OCI-LY3 (cell line): Measurements from ENCODE around the gene MN1.

ENCODE experiments used
- H2AFZ ChIP-seq: fragments of 200-600, 300-600 bp; shearing (Covaris generic); 2 replicates; pipeline ENCODE4 v1.6.0; 2014; ENCODE audit warnings: antibody characterized with exemption, low read depth, low read length
- H3K27ac ChIP-seq: fragments of 200-600, 300-600 bp; sonication (generic); 2 replicates; pipeline ENCODE4 v1.5.1; 2014; ENCODE audit warnings: mild to moderate bottlenecking, low read length, moderate library complexity, mixed read lengths
- H3K27me3 ChIP-seq: fragments of 200-600, 300-600 bp; sonication (generic); 2 replicates; pipeline ENCODE4 v1.6.1; 2014; ENCODE audit warnings: low read depth, low read length, mixed read lengths
- H3K36me3 ChIP-seq: fragments of 200-600, 300-600 bp; sonication (generic); replicated peaks from 2 replicates; pipeline ENCODE3; 2014; ENCODE audit warnings: low read depth, low read length, mixed read lengths
- H3K4me1 ChIP-seq: fragments of 300-600, 200-600 bp; sonication (generic); 2 replicates; pipeline ENCODE4 v1.6.1; 2014; ENCODE audit warnings: low read length, mixed read lengths
- H3K4me2 ChIP-seq: fragments of 200-600, 300-600 bp; sonication (generic); 2 replicates; pipeline ENCODE4 v1.6.1; 2014; ENCODE audit warnings: low read length, mixed read lengths
- H3K4me3 ChIP-seq: fragments of 300-600, 200-600 bp; sonication (generic); 2 replicates; pipeline ENCODE4 v1.5.1; 2014; ENCODE audit warnings: antibody characterized with exemption, mild to moderate bottlenecking, low read length, moderate library complexity
- H3K79me2 ChIP-seq: fragments of 300-600, 200-600 bp; shearing (Covaris generic); 2 replicates; pipeline ENCODE4 v1.6.1; 2014; ENCODE audit warnings: mild to moderate bottlenecking, low read length, mixed read lengths
- H3K9ac ChIP-seq: fragments of 300-600, 200-600 bp; shearing (Covaris generic); 2 replicates; pipeline ENCODE4 v1.6.0; 2014; ENCODE audit warnings: mild to moderate bottlenecking, low read length, moderate library complexity
- H3K9me3 ChIP-seq: fragments of 200-600, 300-600 bp; shearing (Covaris generic); 2 replicates; pipeline ENCODE4 v1.6.1; 2014; ENCODE audit warnings: low read length, mixed read lengths; ENCODE audit not compliant: insufficient read depth
- H4K20me1 ChIP-seq: fragments of 200-600, 300-600 bp; sonication (generic); 2 replicates; pipeline ENCODE4 v1.6.1; 2016; ENCODE audit warnings: low read length, mixed read lengths; ENCODE audit not compliant: insufficient read depth
- EZH2phosphoT487 ChIP-seq: fragments of 200-600 bp; shearing (Covaris generic); IDR thresholded peaks from 2 replicates; pipeline ENCODE4 v1.6.1; 2018; ENCODE audit warnings: antibody characterized with exemption, mixed run types, low read depth
- TF ChIP-seq, protein P1 (sequence below): fragments of 200-600, 300-600 bp; sonication (generic); IDR thresholded peaks from 2 replicates; pipeline ENCODE4 v1.5.1; 2014; ENCODE audit warnings: antibody characterized with exemption, low read length, low read depth

MN1 gene

GRCh38 chr22:27751277-27752070, 50.1 kb downstream of the MN1 start:
- no peak for TF ChIP-seq EZH2phosphoT487
- TF ChIP-seq, protein P1, sequence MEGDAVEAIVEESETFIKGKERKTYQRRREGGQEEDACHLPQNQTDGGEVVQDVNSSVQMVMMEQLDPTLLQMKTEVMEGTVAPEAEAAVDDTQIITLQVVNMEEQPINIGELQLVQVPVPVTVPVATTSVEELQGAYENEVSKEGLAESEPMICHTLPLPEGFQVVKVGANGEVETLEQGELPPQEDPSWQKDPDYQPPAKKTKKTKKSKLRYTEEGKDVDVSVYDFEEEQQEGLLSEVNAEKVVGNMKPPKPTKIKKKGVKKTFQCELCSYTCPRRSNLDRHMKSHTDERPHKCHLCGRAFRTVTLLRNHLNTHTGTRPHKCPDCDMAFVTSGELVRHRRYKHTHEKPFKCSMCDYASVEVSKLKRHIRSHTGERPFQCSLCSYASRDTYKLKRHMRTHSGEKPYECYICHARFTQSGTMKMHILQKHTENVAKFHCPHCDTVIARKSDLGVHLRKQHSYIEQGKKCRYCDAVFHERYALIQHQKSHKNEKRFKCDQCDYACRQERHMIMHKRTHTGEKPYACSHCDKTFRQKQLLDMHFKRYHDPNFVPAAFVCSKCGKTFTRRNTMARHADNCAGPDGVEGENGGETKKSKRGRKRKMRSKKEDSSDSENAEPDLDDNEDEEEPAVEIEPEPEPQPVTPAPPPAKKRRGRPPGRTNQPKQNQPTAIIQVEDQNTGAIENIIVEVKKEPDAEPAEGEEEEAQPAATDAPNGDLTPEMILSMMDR = no peak
- Histone ChIP-seq H3K9ac (no peak overlapping the region), H3K79me2 (no peaks in the 10 kb centered on the region), H4K20me1 (no peaks in the 10 kb centered on the region), H3K4me2 (no peak overlapping the region), H3K4me3 (no peak overlapping the region), H3K36me3 (no peaks in the 10 kb centered on the region), H3K27me3 (peaks cover 38% of the 10 kb centered on the region), H2AFZ (no peak overlapping the region), H3K9me3 (no peaks in the 10 kb centered on the region), H3K27ac (no peak overlapping the region), H3K4me1 (no peaks in the 10 kb centered on the region)

DNA sequence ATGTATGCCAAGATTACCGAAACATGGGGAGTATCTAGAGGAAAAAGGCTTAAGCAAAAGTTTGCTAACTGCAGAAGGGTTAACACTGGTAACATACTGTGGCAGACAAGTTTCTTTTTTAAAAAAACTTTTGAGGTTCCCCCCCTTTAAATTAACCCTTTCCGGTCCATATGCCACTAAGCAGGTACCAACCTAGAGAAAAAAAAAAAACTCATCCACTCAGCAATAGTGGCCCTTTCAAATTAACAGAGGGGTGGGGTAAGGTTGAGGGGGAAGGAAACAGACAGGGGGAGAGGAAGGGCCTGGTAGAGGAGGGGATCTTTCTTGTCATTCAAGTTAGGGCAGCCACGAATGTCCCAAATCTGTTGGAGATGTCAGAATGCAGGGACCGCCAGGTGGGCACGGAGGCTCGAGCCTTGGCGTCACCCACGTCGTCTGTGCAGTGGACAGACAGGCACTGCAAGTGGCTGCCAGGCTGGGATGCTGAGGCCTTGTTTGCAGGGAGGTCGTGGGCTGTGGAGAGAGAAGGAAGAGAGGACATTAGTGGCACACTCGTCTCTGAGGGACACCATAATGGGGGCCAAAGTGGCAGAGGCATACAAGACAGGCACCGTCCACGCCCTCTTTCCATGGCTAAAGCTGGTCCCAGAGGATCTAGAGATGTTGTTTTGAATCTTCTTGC, 50.8 kb downstream of the MN1 start:
- TF ChIP-seq EZH2phosphoT487 = no peak
- TF ChIP-seq, protein P1 = no peak
- no peak overlapping the region for H3K9ac ChIP-seq
- H3K27me3 ChIP-seq = peaks cover 38% of the 10 kb centered on the region
- H3K4me1 ChIP-seq = no peaks in the 10 kb centered on the region
- no peak overlapping the region for H3K4me2 ChIP-seq
- H2AFZ ChIP-seq = no peak overlapping the region
- no peaks in the 10 kb centered on the region for H3K36me3 ChIP-seq
- H3K4me3 ChIP-seq = no peak overlapping the region
- H3K27ac ChIP-seq = no peak overlapping the region
- H4K20me1 ChIP-seq = no peaks in the 10 kb centered on the region
- no peaks in the 10 kb centered on the region for H3K9me3 ChIP-seq
- H3K79me2 ChIP-seq = no peaks in the 10 kb centered on the region

GRCh38 chr22:27749597-27750225, 51.8 kb downstream of the MN1 start:
- Histone ChIP-seq H3K9me3 (no peaks in the 10 kb centered on the region), H3K79me2 (no peaks in the 10 kb centered on the region), H3K4me1 (no peaks in the 10 kb centered on the region), H3K4me2 (no peak overlapping the region), H3K4me3 (no peak overlapping the region), H2AFZ (no peak overlapping the region), H3K36me3 (no peaks in the 10 kb centered on the region), H3K27ac (no peak overlapping the region), H4K20me1 (no peaks in the 10 kb centered on the region), H3K9ac (no peak overlapping the region), H3K27me3 (peaks cover 43% of the 10 kb centered on the region)
- TF ChIP-seq, protein P1 = no peak
- no peak for TF ChIP-seq EZH2phosphoT487

GRCh38 chr22:27748751-27749191, 52.8 kb downstream of the MN1 start:
- Histone ChIP-seq H3K36me3 (no peaks in the 10 kb centered on the region), H3K79me2 (no peaks in the 10 kb centered on the region), H3K27me3 (peaks cover 43% of the 10 kb centered on the region), H3K4me1 (no peaks in the 10 kb centered on the region), H2AFZ (no peak overlapping the region), H3K4me3 (no peak overlapping the region), H3K27ac (no peak overlapping the region), H3K9me3 (no peaks in the 10 kb centered on the region), H3K4me2 (no peak overlapping the region), H3K9ac (no peak overlapping the region), H4K20me1 (no peaks in the 10 kb centered on the region)
- TF ChIP-seq, protein P1 = no peak
- TF ChIP-seq EZH2phosphoT487 = no peak
